Measurements from ENCODE around the gene ACAN. TPM values are rescaled to one million over a fixed set of nuclear protein-coding genes. Genes with fewer than 3 reads are reported as not detected.
"Not testable (repeated sequence)": the region's sequence is repeated elsewhere in the genome, so short reads cannot be mapped to it uniquely, and the experiment has no call there.

The ACAN gene
- total and polyA plus RNA-seq, 9 of the 15 experiments (the other 6 are each of a cell fraction or from before 2014, with no cell fraction given) = not detected

- H4K20me1 ChIP-seq (replicated peaks; ENCODE audit: control insufficient read depth, insufficient read depth, low read length); intact Hi-C loops (cut with micrococcal nuclease); H3K4me3 ChIP-seq; in situ Hi-C loops (cut with MboI); H3K36me3 ChIP-seq (ENCODE audit: control insufficient read depth, insufficient read depth, low read length); DNase-seq (ENCODE audit: extremely low read depth in 1 of 4, low spot score in 3 of 4); H3K9me1 ChIP-seq (ENCODE audit: control insufficient read depth, insufficient read depth, low read length); H3K9me3 ChIP-seq (replicated peaks; ENCODE audit: control insufficient read depth, insufficient read depth, low read depth, low read length); H3K27me3 ChIP-seq (ENCODE audit: control insufficient read depth in 2 of 2, insufficient read depth in 2 of 2, low read length in 2 of 2); BruUV-seq (replicated peaks); H3K9ac ChIP-seq (ENCODE audit: insufficient read depth in 1 of 2, low read depth in 2 of 2, low read length in 2 of 2); H3K79me2 ChIP-seq (ENCODE audit: control insufficient read depth, insufficient read depth, low read length); CTCF ChIA-PET (ENCODE audit: low intra/inter-chr PET ratio); FAIRE-seq: not testable (repeated sequence)
- ATAC-seq = peak; percentile 14; the same call in 2 of the 3 replicates
- H2AFZ ChIP-seq (ENCODE audit: low read depth, low read length) = peak overlapping the region; percentile 90
- peak overlapping the region; percentile 43; the same call in 2 of the 3 replicates for H3K27ac ChIP-seq (ENCODE audit: extremely low read depth, low read depth, low read length)
- peak overlapping the region; percentile 44; the same call in 1 of the 2 replicates for H3K4me2 ChIP-seq (ENCODE audit: insufficient read depth, low read length)
- 64% methylated on average over 12 of the region's 12 CpGs for WGBS (ENCODE audit: insufficient coverage, low coverage, missing lambda C conversion rate)
- TF ChIP-seq RCOR1 (IDR thresholded peaks at IDR 0.05; ENCODE audit: borderline replicate concordance in 1 of 2, low read depth in 2 of 2, low read length in 2 of 2) (0 out of 4 replicates have a peak, but pooled peaks of 1 of the 2 experiments have one; percentile 2), ZNF384 (IDR thresholded peaks at IDR 0.05; ENCODE audit: low read depth, low read length) (peak; percentile 52; the same call in 1 of the 2 replicates), ATF7 (IDR thresholded peaks at IDR 0.05) (peak; percentile 27; the same call in 1 of the 2 replicates), THRA (IDR thresholded peaks at IDR 0.05) (0 out of 2 replicates have a peak, but pooled peaks have one; percentile 17), ZBTB33 (CRISPR knock-in tag; IDR thresholded peaks at IDR 0.05) (peak; percentile 87)
- peaks cover 15 to 27% of the 10 kb centered on the region in 2 experiments for H3K4me1 ChIP-seq (replicated peaks in 1 of 2; ENCODE audit: control insufficient read depth in 2 of 2, insufficient read depth in 2 of 2, low read length in 2 of 2)
- POLR2A ChIA-PET = interaction anchor here (0.9 to 2.3 kb wide), 5 partner anchors 9 to 68 kb away, joined by 3 to 7 read pairs (median 3); no protein-coding TSS in a partner anchor
Observed at GRCh38 chr15:88920892-88921435, 117.7 kb downstream of the ACAN start.

Other genes with a start within 250 kb of the ACAN start
- gene AEN, start 182.1 kb upstream of the ACAN start, total RNA-seq (2014; rRNA removed) = 51.0 and 56.6 TPM in 2 replicates
- gene AEN, start 182.1 kb upstream of the ACAN start, total RNA-seq (2014; rRNA removed; fragmentation: Illumina TruSeq; extraction: Trizol) = 24.6 and 26.3 TPM in 2 replicates
- gene AEN, start 182.1 kb upstream of the ACAN start, total RNA-seq (2015; rRNA removed; fragmentation: Illumina TruSeq; extraction: Trizol) = 40.0 and 40.9 TPM in 2 replicates
- gene AEN, start 182.1 kb upstream of the ACAN start, total RNA-seq (2021) = 49.2 and 52.7 TPM in 2 replicates
- 30.8 and 32.8 TPM in 2 replicates for gene AEN, start 182.1 kb upstream of the ACAN start, polyA plus RNA-seq (2011; rRNA removed)
- gene AEN, start 182.1 kb upstream of the ACAN start, polyA plus RNA-seq (2014; fragmentation: Illumina TruSeq; extraction: Trizol) = 31.6 and 35.1 TPM in 2 replicates
- 10 to 100 TPM in 1 of 2 experiments, 1 to 10 TPM in 1; 9.0 to 11.7 TPM for gene AEN, start 182.1 kb upstream of the ACAN start, polyA plus RNA-seq (2014; fragmentation: Nextera tagmentation; extraction: Ambion mirVana)
- 35.5 and 45.5 TPM in 2 replicates for gene AEN, start 182.1 kb upstream of the ACAN start, polyA plus RNA-seq (2014; rRNA removed)
- gene ISG20, start 164.4 kb upstream of the ACAN start, total RNA-seq (2014; rRNA removed) = 1.3 and 2.4 TPM in 2 replicates
- 0.16 and 0.36 TPM in 2 replicates for gene ISG20, start 164.4 kb upstream of the ACAN start, total RNA-seq (2014; rRNA removed; fragmentation: Illumina TruSeq; extraction: Trizol)
- 0.65 and 1.1 TPM in 2 replicates for gene ISG20, start 164.4 kb upstream of the ACAN start, total RNA-seq (2015; rRNA removed; fragmentation: Illumina TruSeq; extraction: Trizol)
- 1.9 TPM in 2 replicates for gene ISG20, start 164.4 kb upstream of the ACAN start, total RNA-seq (2021)
- gene ISG20, start 164.4 kb upstream of the ACAN start, polyA plus RNA-seq (2011; rRNA removed) = 0.43 and 1.0 TPM in 2 replicates
- gene ISG20, start 164.4 kb upstream of the ACAN start, polyA plus RNA-seq (2014; fragmentation: Illumina TruSeq; extraction: Trizol) = 0.06 and 0.32 TPM in 2 replicates
- under 1 TPM; 0.70 to 1.00 TPM for gene ISG20, start 164.4 kb upstream of the ACAN start, polyA plus RNA-seq (2014; fragmentation: Nextera tagmentation; extraction: Ambion mirVana)
- 1.7 and 2.1 TPM in 2 replicates for gene ISG20, start 164.4 kb upstream of the ACAN start, polyA plus RNA-seq (2014; rRNA removed)
- gene HAPLN3, start 92.1 kb downstream of the ACAN start, total RNA-seq (2014; rRNA removed) = 1.9 and 2.1 TPM in 2 replicates
- 0.35 and 0.36 TPM in 2 replicates for gene HAPLN3, start 92.1 kb downstream of the ACAN start, total RNA-seq (2014; rRNA removed; fragmentation: Illumina TruSeq; extraction: Trizol)
- 0.65 and 1.0 TPM in 2 replicates for gene HAPLN3, start 92.1 kb downstream of the ACAN start, total RNA-seq (2015; rRNA removed; fragmentation: Illumina TruSeq; extraction: Trizol)
- 1.9 and 2.4 TPM in 2 replicates for gene HAPLN3, start 92.1 kb downstream of the ACAN start, total RNA-seq (2021)
- gene HAPLN3, start 92.1 kb downstream of the ACAN start, polyA plus RNA-seq (2011; rRNA removed) = 0.71 and 2.1 TPM in 2 replicates
- gene HAPLN3, start 92.1 kb downstream of the ACAN start, polyA plus RNA-seq (2014; fragmentation: Illumina TruSeq; extraction: Trizol) = 0.59 and 1.00 TPM in 2 replicates
- gene HAPLN3, start 92.1 kb downstream of the ACAN start, polyA plus RNA-seq (2014; fragmentation: Nextera tagmentation; extraction: Ambion mirVana) = under 1 TPM; 0.04 to 0.06 TPM
- gene HAPLN3, start 92.1 kb downstream of the ACAN start, polyA plus RNA-seq (2014; rRNA removed) = 2.0 and 3.4 TPM in 2 replicates
- gene MFGE8, start 109.9 kb downstream of the ACAN start, total RNA-seq (2014; rRNA removed) = 62.3 and 73.1 TPM in 2 replicates
- gene MFGE8, start 109.9 kb downstream of the ACAN start, total RNA-seq (2014; rRNA removed; fragmentation: Illumina TruSeq; extraction: Trizol) = 24.9 and 31.3 TPM in 2 replicates
- 35.4 and 36.3 TPM in 2 replicates for gene MFGE8, start 109.9 kb downstream of the ACAN start, total RNA-seq (2015; rRNA removed; fragmentation: Illumina TruSeq; extraction: Trizol)
- gene MFGE8, start 109.9 kb downstream of the ACAN start, total RNA-seq (2021) = 129 and 142 TPM in 2 replicates
- 85.1 and 148 TPM in 2 replicates for gene MFGE8, start 109.9 kb downstream of the ACAN start, polyA plus RNA-seq (2011; rRNA removed)
- gene MFGE8, start 109.9 kb downstream of the ACAN start, polyA plus RNA-seq (2014; fragmentation: Illumina TruSeq; extraction: Trizol) = 93.6 and 109 TPM in 2 replicates
- 1 to 10 TPM; 2.3 to 3.1 TPM for gene MFGE8, start 109.9 kb downstream of the ACAN start, polyA plus RNA-seq (2014; fragmentation: Nextera tagmentation; extraction: Ambion mirVana)
- gene MFGE8, start 109.9 kb downstream of the ACAN start, polyA plus RNA-seq (2014; rRNA removed) = 113 and 119 TPM in 2 replicates

Measured in K562 (cell line).